Activated naive CD4-positive, alpha-beta T cell treated with anti-CD3 and anti-CD28 coated beads, Interleukin-2, amount 50 U/mL, for 72 hours (primary cell): Measurements from ENCODE around the gene SMG6. TPM values are rescaled to one million over a fixed set of nuclear protein-coding genes. Genes with fewer than 3 reads are reported as not detected.
A peak's percentile ranks its signal among the peaks of the same experiment; 100 is the strongest.

Experiments used
- ATAC-seq, 2 donors: fragments of 150-1000 bp; cut with Tn5 transposase; 2 replicates each; pipeline ENCODE4 v1.10.0; 2021; ENCODE audit warnings: mild to moderate bottlenecking in 2 of 2, moderate library complexity in 2 of 2
- DNase-seq, 2 donors: peaks; one replicate each; pipeline ENCODE4 v3.0.0; 2021 to 2022; ENCODE audit warnings: low spot score in 2 of 2
- H3K27ac Mint-ChIP-seq, 2 donors: one replicate each; pipeline ENCODE4 v1.8.0; 2022; ENCODE audit warnings: mild to moderate bottlenecking in 2 of 2, mixed read lengths in 2 of 2
- H3K36me3 Mint-ChIP-seq, 2 donors: one replicate each; pipeline ENCODE4 v1.8.0; 2022; ENCODE audit warnings: mixed read lengths in 2 of 2
- H3K9me3 Mint-ChIP-seq, 2 donors: one replicate each; pipeline ENCODE4 v1.8.0; 2022; ENCODE audit warnings: mixed read lengths in 2 of 2
- total RNA-seq, 2 donors: library from RNA; stranded (reverse); gene quantifications; one replicate each; pipeline ENCODE4 v1.2.3, GENCODE V29; 2022

Gene SMG6
- total RNA-seq, 2 donors from 2014 or later: 40.1 to 45.2 TPM

DNA sequence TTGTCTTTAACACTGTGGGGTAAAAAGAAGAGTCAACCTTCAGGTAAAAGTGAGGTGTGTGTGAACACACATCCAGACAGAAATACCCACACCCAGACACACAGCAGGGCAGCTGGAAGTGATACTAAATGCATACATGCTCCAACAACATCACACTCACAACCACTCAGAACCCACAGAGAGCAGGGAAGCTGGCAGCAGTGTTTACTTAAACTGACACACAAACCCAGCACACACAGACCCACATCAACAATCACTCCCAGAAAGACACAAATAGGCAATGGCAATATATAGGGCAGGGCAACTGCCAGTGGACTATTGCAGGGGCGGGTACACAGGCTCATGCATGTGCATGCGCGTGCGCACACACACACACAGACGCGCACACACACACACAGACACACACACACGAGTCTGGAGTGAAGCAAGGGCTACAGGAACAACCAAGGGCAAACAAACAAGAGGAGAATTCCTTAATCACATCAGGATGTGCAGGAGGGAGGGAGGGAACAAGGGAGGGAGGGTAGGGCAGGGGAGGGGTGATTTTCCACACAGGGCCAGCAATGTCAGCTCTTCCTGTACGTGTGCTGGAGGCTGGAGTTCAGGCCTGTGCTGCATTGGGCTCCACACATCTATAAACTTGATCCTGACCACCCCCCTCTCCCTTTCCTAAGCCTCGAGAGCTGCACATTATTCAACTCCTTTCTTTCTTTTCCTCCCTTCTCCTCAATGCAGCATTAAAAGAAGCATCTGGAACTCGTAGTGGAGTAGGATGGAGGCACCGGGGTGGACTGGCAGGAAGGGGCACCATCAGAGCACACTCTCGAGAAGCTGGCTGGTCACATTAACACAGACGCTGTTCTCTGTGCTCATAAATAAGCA lies 218.6 kb downstream of the SMG6 start:
- ATAC-seq (no peak), DNase-seq (no peak)
- peaks cover 5 to 28% of the 10 kb centered on the region in 2 donors for H3K36me3 Mint-ChIP-seq
- H3K9me3 Mint-ChIP-seq: no peaks in the 10 kb centered on the region
- H3K27ac Mint-ChIP-seq: no peak overlapping the region

DNA sequence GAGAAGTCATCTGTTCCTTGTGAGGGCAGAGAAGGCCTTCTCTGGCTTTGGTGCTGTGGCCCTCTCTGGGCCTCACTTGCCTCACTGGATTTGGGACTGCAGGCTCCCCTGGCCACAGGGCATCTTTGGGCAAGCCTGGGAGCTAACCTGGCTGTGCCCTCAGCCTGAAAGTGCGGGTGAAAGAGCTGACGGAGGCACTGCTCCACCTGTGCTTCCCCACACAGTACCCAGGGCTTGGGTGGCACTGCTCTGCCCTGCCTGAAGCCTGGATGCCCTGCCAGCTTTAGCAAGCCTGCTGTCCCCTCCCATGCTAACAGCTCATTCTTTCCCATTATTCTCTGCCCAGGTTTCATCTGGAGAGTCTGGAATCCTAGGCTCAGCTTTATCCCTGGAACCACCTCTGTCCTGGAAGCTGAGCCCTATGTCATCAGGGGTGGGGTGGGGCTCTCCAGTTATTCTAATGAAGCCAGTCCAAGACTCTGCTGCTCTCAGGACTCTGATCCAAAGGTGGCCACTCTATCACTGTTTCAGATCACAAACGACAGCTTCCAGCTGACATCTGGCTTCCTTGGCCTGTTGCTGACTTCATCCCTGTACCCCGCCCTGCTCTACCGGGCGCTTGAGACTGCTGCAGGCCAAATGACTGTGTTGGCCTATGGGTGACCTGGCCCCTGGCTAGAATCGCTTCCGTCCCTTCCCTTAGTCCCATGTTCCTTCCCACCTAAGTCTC lies 219.4 kb downstream of the SMG6 start:
- no peak for ATAC-seq
- no peak overlapping the region for H3K27ac Mint-ChIP-seq
- no peak for DNase-seq
- peaks cover 11 to 31% of the 10 kb centered on the region in 2 donors for H3K36me3 Mint-ChIP-seq
- H3K9me3 Mint-ChIP-seq: no peaks in the 10 kb centered on the region

DNA sequence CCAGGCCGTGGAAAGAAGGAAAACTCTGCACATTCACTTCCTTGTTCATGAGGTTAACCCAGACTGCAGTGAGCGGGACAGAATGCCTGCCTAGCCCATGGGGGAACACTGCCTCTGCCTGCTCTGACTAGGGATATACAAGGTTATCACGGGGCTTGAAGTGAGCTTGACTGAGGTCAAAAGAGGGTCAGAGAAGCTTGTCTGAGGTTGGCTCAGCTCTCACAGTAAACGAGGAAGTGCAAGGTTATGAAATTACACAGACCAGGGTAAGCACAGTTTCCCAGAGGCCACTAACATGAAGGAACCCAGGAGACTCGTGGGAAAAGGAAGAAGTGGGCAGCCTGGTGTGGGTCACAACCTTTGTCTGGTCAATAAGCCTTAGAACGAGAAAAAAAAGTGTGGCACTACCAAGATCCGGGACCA lies 220.0 kb downstream of the SMG6 start:
- no peak for DNase-seq
- H3K27ac Mint-ChIP-seq: no peak overlapping the region
- no peaks in the 10 kb centered on the region for H3K9me3 Mint-ChIP-seq
- H3K36me3 Mint-ChIP-seq: peaks cover 17 to 36% of the 10 kb centered on the region in 2 donors
- no peak for ATAC-seq

DNA sequence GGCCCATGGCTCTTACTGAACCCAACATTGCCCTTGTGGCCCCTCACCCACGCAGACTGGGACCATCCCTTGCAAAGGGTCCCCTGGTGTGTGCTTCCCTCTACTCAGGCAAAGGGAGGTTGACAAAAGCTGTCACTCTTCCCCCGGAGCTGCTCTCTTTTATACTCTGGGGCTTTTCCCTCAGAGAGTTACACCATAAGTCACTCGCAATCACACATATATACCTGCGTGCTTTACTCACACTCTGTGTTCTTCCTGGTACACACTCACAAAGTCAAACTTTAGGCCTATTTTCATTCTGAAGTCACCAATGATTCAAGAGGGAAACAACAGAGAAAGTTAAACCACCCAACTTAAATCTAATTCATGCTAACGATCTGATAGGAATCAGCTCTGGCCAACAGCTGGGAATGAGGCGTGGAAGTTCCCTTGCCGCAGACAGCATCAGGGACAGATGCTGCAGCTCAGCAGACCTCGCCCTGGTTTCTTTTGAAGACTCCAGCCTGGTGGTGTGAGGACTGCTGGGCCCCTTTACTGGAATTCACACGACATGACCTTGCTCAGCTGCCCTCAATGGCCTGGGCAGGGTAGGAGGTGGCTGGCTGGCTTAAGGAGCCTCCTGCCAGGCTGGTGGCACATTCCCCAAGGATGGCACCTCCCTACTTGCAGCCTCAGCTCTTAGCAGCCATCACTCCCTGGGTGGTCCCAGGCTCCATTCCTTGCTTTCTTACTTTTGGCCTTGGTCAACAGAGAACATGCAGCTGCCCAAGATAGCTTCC lies 221.4 kb downstream of the SMG6 start:
- H3K36me3 Mint-ChIP-seq: peaks cover 21 to 48% of the 10 kb centered on the region in 2 donors
- H3K27ac Mint-ChIP-seq: peak overlapping the region; percentile 2 to 93
- ATAC-seq: peak; percentile 19 to 30
- DNase-seq: no peak
- H3K9me3 Mint-ChIP-seq: no peaks in the 10 kb centered on the region

DNA sequence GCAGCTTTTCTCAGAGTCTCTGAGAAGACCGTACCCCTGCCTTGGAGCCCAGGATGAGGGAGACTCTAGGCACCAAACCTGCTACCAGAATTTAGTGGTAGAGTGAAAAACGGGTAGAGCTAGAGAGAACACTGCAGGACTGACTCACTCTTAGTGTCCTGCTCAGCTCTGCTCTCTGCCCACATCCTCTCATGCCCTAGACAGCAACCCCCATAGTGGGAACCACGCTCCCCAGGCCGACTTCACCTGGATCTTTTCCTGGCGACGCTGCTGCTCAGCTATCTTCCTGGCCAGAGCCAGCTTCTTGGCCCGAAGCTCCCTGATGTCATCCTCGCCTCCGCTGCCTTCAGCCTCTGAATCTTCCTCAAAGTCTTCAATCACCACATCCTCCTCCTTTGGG lies 222.0 kb downstream of the SMG6 start:
- peaks cover 21 to 46% of the 10 kb centered on the region in 2 donors for H3K36me3 Mint-ChIP-seq
- ATAC-seq: peak in 1 of 2 donors; percentile 57

DNA sequence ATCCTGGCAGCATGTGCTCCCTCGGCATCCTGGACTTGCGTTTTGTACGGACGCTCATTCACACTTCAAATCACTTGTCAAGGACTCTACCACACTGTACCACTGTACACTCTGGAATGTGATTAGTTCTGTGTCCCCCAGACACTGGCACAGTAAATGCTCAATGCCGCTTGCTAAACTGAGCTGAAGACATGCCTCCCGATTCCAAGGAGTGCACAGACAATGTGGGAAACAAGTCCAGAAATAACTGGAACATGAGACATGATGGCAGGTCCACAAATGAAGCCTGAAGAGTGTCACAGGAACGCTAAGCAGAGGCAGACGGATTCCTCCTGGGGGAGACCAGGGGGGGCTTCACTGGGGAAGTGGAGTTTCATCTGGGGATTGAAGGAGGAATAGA lies 226.5 kb downstream of the SMG6 start:
- Mint-ChIP-seq H3K27ac (no peak overlapping the region), H3K36me3 (peaks cover 16 to 32% of the 10 kb centered on the region in 2 donors), H3K9me3 (no peaks in the 10 kb centered on the region)
- ATAC-seq: no peak
- no peak for DNase-seq

More for the DNA sequence above, 222.0 kb downstream of the SMG6 start:
- no peak for DNase-seq
- H3K27ac Mint-ChIP-seq: peak overlapping the region; percentile 2 to 93
- H3K9me3 Mint-ChIP-seq: no peaks in the 10 kb centered on the region

DNA sequence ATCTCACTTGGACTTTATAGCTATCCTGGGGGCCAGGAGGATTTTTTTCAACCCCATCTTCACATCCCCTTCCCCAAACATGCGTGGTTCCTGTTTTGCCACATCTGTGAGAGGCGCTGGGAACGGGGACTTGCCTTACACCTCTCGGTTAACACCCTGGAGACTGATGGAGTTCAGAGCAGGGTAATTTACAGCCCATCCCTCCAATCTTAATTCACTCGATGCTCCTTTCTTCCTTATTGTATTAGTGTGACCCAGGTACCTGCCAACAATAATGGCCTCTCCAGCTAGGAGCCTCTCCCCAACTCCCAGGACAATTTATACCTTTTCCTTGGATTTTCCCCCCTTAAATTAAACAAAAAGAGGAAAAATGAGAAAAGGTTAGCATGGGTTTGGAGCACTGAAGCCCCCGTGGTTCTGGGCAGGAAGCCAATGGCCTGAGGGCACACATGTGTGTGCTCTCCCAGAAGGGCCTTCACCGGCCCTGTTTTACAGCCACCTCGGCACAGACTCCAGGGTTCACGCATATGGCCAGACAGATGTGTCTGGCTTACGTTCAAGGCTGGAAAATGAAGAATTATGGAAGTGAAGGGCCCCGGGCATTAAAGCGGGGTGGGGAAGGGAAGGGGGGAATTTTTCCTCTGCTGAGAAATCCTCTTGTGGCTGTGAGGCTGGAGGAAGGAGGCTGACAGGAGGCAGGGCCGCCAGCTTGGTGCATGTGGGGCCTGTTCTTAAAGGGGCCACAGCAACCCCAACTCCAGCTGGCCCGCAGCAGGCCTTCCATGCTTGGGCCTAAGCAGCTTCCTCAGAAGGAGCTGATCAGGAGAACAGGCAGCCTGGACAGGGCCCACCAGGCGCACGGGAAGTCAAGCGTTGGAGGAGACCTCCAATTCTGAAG lies 227.2 kb downstream of the SMG6 start:
- DNase-seq: no peak
- Mint-ChIP-seq H3K9me3 (no peaks in the 10 kb centered on the region), H3K27ac (peak overlapping the region in 1 of 2 donors; percentile 44), H3K36me3 (peaks cover 19 to 28% of the 10 kb centered on the region in 2 donors)
- ATAC-seq: no peak

DNA sequence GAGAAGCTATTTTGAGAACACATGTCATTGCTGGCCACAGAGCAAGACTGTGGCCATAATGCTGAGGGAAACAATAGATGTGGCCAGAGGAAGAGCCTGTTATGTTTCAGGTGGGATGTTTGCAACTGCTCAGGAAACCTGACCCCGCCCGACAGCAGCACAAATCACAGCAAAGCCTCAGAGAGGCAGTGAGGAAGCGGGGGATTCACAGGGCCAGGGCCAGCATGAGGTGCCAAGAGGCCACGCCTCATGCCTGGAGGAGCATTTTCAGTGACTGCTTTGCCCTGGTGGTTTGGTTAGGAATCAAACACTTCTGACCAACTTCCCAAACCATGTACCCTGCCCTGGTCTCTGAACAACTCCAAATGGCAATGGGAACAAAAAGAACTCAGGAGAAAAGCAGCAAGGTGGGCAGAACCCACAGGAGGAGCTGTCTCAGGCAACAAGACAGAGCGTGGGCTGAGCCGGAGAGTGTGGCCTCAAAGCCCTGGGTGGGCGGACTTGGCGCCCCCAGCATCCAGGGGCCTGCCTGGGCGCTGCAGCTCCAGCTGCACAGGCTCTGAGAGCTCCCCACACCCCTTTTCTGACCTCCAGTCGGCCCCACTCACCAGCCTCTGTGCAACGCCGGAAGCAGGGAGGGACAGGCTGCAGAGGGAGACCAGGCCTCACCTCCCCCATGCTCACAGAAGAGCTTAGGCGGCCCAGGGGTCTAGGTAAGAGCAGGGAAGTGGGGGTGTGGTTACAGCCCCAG lies 228.1 kb downstream of the SMG6 start:
- H3K9me3 Mint-ChIP-seq: no peaks in the 10 kb centered on the region
- no peak for ATAC-seq
- no peak overlapping the region for H3K27ac Mint-ChIP-seq
- peaks cover 24 to 33% of the 10 kb centered on the region in 2 donors for H3K36me3 Mint-ChIP-seq
- DNase-seq: no peak

DNA sequence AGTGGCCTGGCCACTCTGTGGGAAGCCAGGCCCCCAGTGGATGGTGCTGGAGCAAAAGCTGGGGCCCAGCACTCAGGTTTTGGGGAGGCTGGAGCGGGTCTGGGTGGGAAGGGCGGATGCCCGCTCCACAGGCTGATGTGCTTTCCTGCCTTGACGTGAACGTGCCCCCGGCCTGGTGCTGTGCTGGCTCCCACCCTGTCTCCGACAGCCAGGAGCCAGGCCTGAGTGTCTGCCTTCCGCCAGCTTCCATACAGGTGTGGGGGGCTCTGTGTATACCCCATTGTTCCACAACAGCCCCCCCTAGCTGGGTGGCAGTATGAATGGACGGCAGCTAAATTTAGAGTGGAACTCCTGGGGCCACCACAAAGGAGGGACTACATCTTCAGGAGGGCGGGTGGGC lies 228.7 kb downstream of the SMG6 start:
- DNase-seq (no peak), ATAC-seq (no peak)
- Mint-ChIP-seq H3K9me3 (no peaks in the 10 kb centered on the region), H3K36me3 (peaks cover 28 to 35% of the 10 kb centered on the region in 2 donors), H3K27ac (no peak overlapping the region)

DNA sequence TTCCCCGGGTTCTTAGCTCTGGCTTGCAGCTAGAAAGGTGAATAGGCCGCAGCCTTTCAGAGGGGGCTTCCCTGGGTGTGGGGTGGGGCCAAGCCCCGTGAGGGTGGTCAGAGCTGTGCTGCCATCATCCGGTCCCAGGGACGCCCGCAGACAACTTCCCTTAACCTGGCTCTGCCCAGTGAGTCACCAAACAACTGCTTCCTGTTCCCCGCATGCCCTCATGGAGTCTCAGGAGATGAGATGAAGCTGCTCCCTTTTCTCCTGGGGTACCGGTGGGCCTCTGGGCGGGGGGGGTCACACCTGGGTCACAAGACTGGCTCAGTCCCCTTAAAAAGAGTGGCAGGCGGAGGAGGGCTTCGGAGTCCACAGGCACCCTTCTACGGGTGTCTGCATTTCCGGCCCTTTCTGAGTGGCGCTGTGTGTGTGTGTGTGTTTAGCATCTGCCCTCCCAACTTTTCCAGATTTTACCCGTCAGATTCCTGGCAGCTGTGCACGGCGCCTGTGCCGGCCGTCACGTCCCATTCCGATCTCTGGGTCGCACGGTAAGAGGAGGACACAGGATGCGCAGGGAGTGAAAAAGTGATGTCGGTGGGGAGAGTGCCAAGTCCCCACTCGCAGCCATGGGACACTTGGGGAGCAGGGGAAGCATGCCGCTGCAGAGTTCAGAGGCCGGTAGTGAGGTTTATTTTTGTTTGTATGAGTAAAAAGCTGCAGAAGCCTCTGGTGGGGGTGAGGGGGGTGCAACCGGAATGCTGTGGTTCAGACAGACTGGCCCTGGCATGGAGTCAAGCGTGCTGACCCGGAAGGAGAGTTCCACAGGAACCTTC lies 231.9 kb downstream of the SMG6 start:
- ATAC-seq (no peak), DNase-seq (no peak)
- H3K27ac Mint-ChIP-seq: peak overlapping the region; percentile 44 to 90
- H3K9me3 Mint-ChIP-seq: no peaks in the 10 kb centered on the region
- H3K36me3 Mint-ChIP-seq: peaks cover 33 to 37% of the 10 kb centered on the region in 2 donors

DNA sequence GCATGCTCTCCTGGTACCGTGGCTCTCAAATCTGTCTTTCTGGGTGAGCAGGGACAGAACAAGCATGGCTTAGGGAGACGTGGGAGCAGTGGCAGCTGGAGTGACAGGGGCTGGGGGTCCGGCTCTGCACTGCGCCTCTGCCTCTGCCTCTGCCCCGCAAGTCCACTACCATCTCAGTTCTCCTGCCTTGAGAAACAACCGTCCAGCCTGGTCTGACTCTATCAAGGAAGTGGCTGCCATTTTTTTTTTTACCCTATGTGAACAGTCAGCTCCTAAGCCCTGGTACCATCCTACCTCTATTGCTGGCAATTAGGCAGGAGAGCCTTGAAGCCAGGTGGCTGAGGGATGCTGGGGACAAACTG lies 232.6 kb downstream of the SMG6 start:
- Mint-ChIP-seq H3K9me3 (no peaks in the 10 kb centered on the region), H3K36me3 (peaks cover 33% of the 10 kb centered on the region in 2 donors), H3K27ac (peak overlapping the region in 1 of 2 donors; percentile 90)
- no peak for ATAC-seq
- DNase-seq: no peak

DNA sequence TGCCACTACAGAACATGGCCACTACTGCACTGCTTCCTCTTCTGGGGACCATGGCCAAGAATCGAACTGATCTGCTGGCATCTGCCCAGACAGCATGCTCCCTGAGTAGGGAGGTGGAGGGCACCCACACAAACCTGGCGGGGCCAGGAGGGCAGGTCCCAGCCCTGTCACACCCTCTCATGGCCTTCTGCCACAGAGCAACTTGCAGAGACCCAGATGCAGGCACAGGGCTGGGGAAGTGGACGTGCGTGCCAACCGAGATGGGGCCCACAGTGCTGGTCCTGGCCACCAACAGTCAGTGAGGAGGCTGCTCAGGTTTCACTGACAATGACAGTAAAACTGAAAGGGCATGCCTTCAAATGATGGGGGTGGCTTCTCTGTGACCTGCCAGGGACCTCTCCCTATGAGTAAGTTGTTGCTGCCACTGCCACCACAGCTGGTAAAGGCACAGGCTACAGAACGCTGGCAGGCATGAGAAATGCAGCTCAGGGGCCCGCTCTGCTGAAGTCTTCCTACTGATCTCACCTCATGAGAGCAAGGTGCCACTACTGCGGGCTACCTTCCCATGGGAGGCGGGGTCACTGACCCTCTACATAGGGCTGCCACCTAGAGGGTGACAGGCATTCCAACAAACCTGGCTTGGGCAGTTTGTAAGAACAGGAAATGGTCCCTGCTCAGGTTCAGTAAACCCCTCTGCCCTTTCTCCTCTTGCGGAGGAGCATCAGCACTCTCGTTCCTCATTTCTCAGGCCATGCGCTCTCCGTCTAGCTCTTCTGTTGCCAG lies 233.2 kb downstream of the SMG6 start:
- Mint-ChIP-seq H3K27ac (peak overlapping the region; percentile 88 to 90), H3K36me3 (peaks cover 33% of the 10 kb centered on the region in 2 donors), H3K9me3 (no peaks in the 10 kb centered on the region)
- peak; percentile 91 to 96 for ATAC-seq
- DNase-seq: peak; percentile 72 to 83

DNA sequence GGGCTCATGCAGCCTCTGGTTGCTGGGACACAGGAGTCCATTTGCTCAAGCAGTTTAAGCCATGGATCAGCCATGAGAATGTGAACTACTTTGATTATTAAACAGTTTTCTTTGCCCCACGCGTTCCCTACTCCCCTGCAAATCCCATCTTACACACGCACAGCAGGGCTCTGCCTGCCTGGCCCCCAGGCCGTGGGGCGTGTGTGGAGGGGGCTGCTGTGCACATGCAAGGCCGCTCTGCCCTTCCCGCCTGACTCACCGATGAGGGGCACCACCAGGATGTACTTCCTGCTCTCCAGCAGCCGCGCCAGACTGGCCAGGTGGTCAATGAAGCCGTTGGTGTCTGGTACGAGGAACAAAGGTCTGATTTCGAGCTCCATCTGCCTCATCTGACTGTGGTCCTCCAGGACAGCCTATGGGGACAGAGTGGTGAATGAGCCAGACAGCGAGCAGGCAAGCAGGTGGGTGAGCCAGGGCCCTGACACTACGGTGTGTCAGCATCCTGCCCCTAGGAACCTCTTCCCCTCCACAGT lies 235.0 kb downstream of the SMG6 start:
- DNase-seq: peak in 1 of 2 donors; percentile 65
- no peaks in the 10 kb centered on the region for H3K9me3 Mint-ChIP-seq
- H3K27ac Mint-ChIP-seq: peak overlapping the region; percentile 13 to 90
- H3K36me3 Mint-ChIP-seq: peaks cover 45 to 47% of the 10 kb centered on the region in 2 donors
- ATAC-seq: peak in 1 of 2 donors; percentile 34
